22Rv1 (cell line): ENCODE measurements around the gene LAMTOR4.

ENCODE experiments used
- ZFX ChIP-seq: fragments of 450-650 bp; IDR thresholded peaks from 2 replicates; pipeline ENCODE4 v1.6.1; 2017; ENCODE audit warnings: antibody characterized with exemption, borderline replicate concordance
- TF ChIP-seq, protein P1 (sequence below): fragments of 450-650 bp; IDR thresholded peaks from 2 replicates; pipeline ENCODE4 v1.5.1; 2017; ENCODE audit warnings: mild to moderate bottlenecking

DNA sequence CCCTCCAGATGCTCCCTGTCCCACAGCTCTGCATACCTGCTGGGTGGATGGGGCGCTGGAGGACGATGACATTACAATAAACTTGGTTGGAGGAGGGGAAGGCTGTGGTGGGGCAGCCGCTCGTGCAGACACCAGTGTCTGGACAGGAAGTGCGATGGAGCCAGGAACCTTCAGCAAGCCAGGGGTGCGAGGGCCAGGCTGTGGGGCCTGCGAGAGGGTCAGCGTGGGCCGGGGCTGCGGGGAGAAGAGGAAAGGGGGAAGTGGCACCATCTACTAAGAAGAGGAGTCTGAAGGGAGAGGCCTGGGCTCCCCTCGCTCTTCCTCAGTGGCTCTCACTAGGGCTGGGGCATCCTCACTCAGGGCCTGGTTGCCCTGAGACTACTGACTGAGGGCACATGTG, 40.8 kb upstream of the LAMTOR4 start:
- TF ChIP-seq, protein P1, sequence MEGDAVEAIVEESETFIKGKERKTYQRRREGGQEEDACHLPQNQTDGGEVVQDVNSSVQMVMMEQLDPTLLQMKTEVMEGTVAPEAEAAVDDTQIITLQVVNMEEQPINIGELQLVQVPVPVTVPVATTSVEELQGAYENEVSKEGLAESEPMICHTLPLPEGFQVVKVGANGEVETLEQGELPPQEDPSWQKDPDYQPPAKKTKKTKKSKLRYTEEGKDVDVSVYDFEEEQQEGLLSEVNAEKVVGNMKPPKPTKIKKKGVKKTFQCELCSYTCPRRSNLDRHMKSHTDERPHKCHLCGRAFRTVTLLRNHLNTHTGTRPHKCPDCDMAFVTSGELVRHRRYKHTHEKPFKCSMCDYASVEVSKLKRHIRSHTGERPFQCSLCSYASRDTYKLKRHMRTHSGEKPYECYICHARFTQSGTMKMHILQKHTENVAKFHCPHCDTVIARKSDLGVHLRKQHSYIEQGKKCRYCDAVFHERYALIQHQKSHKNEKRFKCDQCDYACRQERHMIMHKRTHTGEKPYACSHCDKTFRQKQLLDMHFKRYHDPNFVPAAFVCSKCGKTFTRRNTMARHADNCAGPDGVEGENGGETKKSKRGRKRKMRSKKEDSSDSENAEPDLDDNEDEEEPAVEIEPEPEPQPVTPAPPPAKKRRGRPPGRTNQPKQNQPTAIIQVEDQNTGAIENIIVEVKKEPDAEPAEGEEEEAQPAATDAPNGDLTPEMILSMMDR, result no peak
- no peak for TF ChIP-seq ZFX
